ENCODE data around the gene FHAD1. TPM values are rescaled to one million over a fixed set of nuclear protein-coding genes. Genes with fewer than 3 reads are reported as not detected.
A peak's percentile ranks its signal among the peaks of the same experiment; 100 is the strongest.

The FHAD1 gene
- total and polyA plus RNA-seq, 9 of the 15 experiments (the other 6 are each of a cell fraction or from before 2014, with no cell fraction given): 0.32 to 2.1 (median 1.5) TPM; not detected in 1

DNA sequence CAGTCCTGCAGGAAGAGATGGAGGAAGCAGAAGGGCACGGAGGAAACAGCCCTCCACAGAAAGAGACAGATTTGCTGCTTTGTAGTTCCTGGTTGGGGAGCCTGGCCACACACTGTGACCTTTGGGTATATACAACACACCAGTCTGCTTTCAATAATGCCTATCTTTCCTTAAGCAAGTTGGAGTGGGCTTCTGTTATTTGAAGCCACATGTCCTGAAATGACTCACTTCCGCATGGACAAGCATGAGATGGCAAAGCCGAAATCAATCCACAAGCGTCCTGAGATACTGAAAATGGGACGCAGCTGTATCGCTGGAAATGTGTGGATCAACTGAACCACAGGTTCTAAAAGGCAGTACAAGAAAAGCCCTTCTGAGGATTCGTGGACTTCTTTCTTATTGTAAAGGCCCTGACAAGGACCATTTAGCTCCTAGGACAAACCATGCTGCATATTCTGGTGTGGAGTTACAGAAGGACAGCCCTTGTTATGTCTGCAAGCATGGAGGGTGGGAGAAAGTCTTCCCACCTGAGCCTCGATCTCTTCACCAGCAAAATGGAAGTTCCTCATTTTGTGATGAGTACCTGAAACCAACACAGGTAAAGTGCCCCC is 22.7 kb upstream of the FHAD1 start (continued):
- TF ChIP-seq, protein P1, sequence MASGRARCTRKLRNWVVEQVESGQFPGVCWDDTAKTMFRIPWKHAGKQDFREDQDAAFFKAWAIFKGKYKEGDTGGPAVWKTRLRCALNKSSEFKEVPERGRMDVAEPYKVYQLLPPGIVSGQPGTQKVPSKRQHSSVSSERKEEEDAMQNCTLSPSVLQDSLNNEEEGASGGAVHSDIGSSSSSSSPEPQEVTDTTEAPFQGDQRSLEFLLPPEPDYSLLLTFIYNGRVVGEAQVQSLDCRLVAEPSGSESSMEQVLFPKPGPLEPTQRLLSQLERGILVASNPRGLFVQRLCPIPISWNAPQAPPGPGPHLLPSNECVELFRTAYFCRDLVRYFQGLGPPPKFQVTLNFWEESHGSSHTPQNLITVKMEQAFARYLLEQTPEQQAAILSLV (tag; IDR thresholded peaks at IDR 0.05): no peak
- no peak for TF ChIP-seq ELK1 (CRISPR knock-in tag; IDR thresholded peaks at IDR 0.05)
- TF ChIP-seq HEY1 (CRISPR knock-in tag; IDR thresholded peaks at IDR 0.05; ENCODE audit: borderline replicate concordance): no peak
- TF ChIP-seq MXI1 (IDR thresholded peaks at IDR 0.05; ENCODE audit: low read depth, low read length): no peak
- no peak for TF ChIP-seq ARID3A (IDR thresholded peaks at IDR 0.05; ENCODE audit: borderline replicate concordance, low read depth, low read length)
- no peak; the same call in 1 of the 2 replicates for TF ChIP-seq MAFF (IDR thresholded peaks at IDR 0.05; ENCODE audit: low read length)
- TF ChIP-seq ATF4 (CRISPR knock-in tag; IDR thresholded peaks at IDR 0.05): no peak
- TF ChIP-seq SLC30A9 (CRISPR knock-in tag; IDR thresholded peaks at IDR 0.05): no peak
- no peak for TF ChIP-seq CREB3L1 (IDR thresholded peaks at IDR 0.05; ENCODE audit: borderline replicate concordance, low read depth)
- TF ChIP-seq EHMT2 (IDR thresholded peaks at IDR 0.05): no peak
- TF ChIP-seq HNRNPK (IDR thresholded peaks at IDR 0.05; ENCODE audit: low read depth, low read length, poor library complexity, severe bottlenecking): no peak
- TF ChIP-seq JUND (IDR thresholded peaks at IDR 0.05; ENCODE audit: borderline replicate concordance, low read depth, low read length): peak; percentile 78
- peak; percentile 74; the same call in 2 of the 3 replicates for TF ChIP-seq JUND (tag; IDR thresholded peaks at IDR 0.05; ENCODE audit: borderline replicate concordance, low read depth, low read length)
- TF ChIP-seq ZNF561 (CRISPR knock-in tag; conservative IDR thresholded peaks at IDR 0.05): no peak
- TF ChIP-seq NBN (IDR thresholded peaks at IDR 0.05; ENCODE audit: low read depth): no peak
- no peak for TF ChIP-seq RHOXF2B (CRISPR knock-in tag; conservative IDR thresholded peaks at IDR 0.05)
- TF ChIP-seq LCOR (CRISPR knock-in tag; IDR thresholded peaks at IDR 0.05): no peak
- no peak for TF ChIP-seq MXD1 (CRISPR knock-in tag; IDR thresholded peaks at IDR 0.05; ENCODE audit: borderline replicate concordance, poor library complexity, severe bottlenecking)
- 0 out of 2 replicates have a peak, but pooled peaks have one; percentile 3 for TF ChIP-seq MAFK (IDR thresholded peaks at IDR 0.05; ENCODE audit: low read length)
- TF ChIP-seq KLF10 (CRISPR knock-in tag; IDR thresholded peaks at IDR 0.05): no peak
- TF ChIP-seq ZNF263 (CRISPR knock-in tag; IDR thresholded peaks at IDR 0.05; ENCODE audit: borderline replicate concordance): no peak

Measured in K562 (cell line).